Liver (tissue), 9 donors: ENCODE results near the gene EML4. TPM values are rescaled to one million over a fixed set of nuclear protein-coding genes. Genes with fewer than 3 reads are reported as not detected.

ENCODE experiments used
- DNase-seq: peaks from one replicate; pipeline ENCODE4 v3.0.0-alpha.2; 2017; ENCODE audit warnings: low spot score
- H3K27ac ChIP-seq, 2 donors: one replicate each; pipeline ENCODE4 v1.7.0; 2013; ENCODE audit warnings: inconsistent platforms in 2 of 2, low read length in 2 of 2, control low read depth in 1 of 2, low read depth in 1 of 2, mild to moderate bottlenecking in 1 of 2
- H3K27me3 ChIP-seq, 4 donors: one replicate each; pipeline versions ENCODE4 v1.6.1 to v1.7.0; 2013; ENCODE audit warnings: low read length in 3 of 4, inconsistent platforms in 1 of 4, mild to moderate bottlenecking in 1 of 4, moderate library complexity in 1 of 4; ENCODE audit not compliant: control insufficient read depth in 4 of 4, insufficient read depth in 4 of 4
- H3K36me3 ChIP-seq, 4 donors: one replicate each; pipeline versions ENCODE4 v1.6.1 to v1.7.0; 2013; ENCODE audit warnings: low read length in 3 of 4, mild to moderate bottlenecking in 3 of 4, low read depth in 1 of 4, moderate library complexity in 1 of 4; ENCODE audit not compliant: control insufficient read depth in 4 of 4, insufficient read depth in 3 of 4
- H3K4me1 ChIP-seq, 4 donors: one replicate each; pipeline versions ENCODE4 v1.6.1 to v1.7.0; 2013; ENCODE audit warnings: low read length in 3 of 4, mild to moderate bottlenecking in 3 of 4, moderate library complexity in 1 of 4; ENCODE audit not compliant: control insufficient read depth in 4 of 4, insufficient read depth in 4 of 4
- H3K4me3 ChIP-seq, 3 donors: one replicate each; pipeline versions ENCODE4 v1.6.1 to v1.7.0; 2013; ENCODE audit warnings: low read length in 3 of 3, control low read depth in 1 of 3, low read depth in 1 of 3, mild to moderate bottlenecking in 1 of 3
- H3K9ac ChIP-seq, 2 donors: one replicate each; pipeline ENCODE4 v1.7.0; 2013; ENCODE audit warnings: low read length in 2 of 2, mild to moderate bottlenecking in 2 of 2, moderate library complexity in 2 of 2, control low read depth in 1 of 2, low read depth in 1 of 2
- H3K9me3 ChIP-seq, 4 donors: one replicate each; pipeline versions ENCODE4 v1.6.1 to v1.7.0; 2013; ENCODE audit warnings: low read length in 3 of 4; ENCODE audit not compliant: control insufficient read depth in 4 of 4
- ATF3 ChIP-seq: IDR thresholded peaks from 2 replicates; pipeline ENCODE4 v1.6.1; 2016; ENCODE audit warnings: antibody characterized with exemption
- EGR1 ChIP-seq, 2 donors: IDR thresholded peaks; 2 replicates each; pipeline ENCODE4 v1.6.1; 2016 to 2018; ENCODE audit warnings: antibody characterized with exemption in 2 of 2, low read depth in 2 of 2
- FOXA1 ChIP-seq: IDR thresholded peaks from 2 replicates; pipeline ENCODE4 v1.6.1; 2016; ENCODE audit warnings: antibody characterized with exemption
- GABPA ChIP-seq, 2 donors: IDR thresholded peaks in 1 of 2; conservative IDR thresholded peaks in 1 of 2; 2 replicates each; pipeline ENCODE4 v1.6.1; 2016; ENCODE audit warnings: antibody characterized with exemption in 2 of 2, mild to moderate bottlenecking in 1 of 2, moderate library complexity in 1 of 2
- JUND ChIP-seq, 2 donors: IDR thresholded peaks; 2 replicates each; pipeline ENCODE4 v1.6.1; 2016; ENCODE audit warnings: antibody characterized with exemption in 2 of 2
- NR2F2 ChIP-seq: IDR thresholded peaks from 2 replicates; pipeline ENCODE4 v1.6.1; 2016; ENCODE audit warnings: antibody characterized with exemption
- RAD21 ChIP-seq, 2 donors: IDR thresholded peaks; 2 replicates each; pipeline ENCODE4 v1.6.1; 2016; ENCODE audit warnings: antibody characterized with exemption in 2 of 2, mild to moderate bottlenecking in 2 of 2
- REST ChIP-seq: IDR thresholded peaks from 2 replicates; pipeline ENCODE4 v1.6.1; 2016; ENCODE audit warnings: antibody characterized with exemption, mild to moderate bottlenecking
- RXRA ChIP-seq, 2 donors: IDR thresholded peaks; 2 replicates each; pipeline ENCODE4 v1.6.1; 2017 to 2018; ENCODE audit warnings: antibody characterized with exemption in 2 of 2, mild to moderate bottlenecking in 1 of 2
- SP1 ChIP-seq: IDR thresholded peaks from 2 replicates; pipeline ENCODE4 v1.6.1; 2018; ENCODE audit warnings: antibody characterized with exemption, mild to moderate bottlenecking
- TAF1 ChIP-seq: conservative IDR thresholded peaks from 2 replicates; pipeline ENCODE4 v1.6.1; 2016; ENCODE audit warnings: antibody characterized with exemption, mild to moderate bottlenecking
- YY1 ChIP-seq: IDR thresholded peaks from 2 replicates; pipeline ENCODE4 v1.6.1; 2016; ENCODE audit warnings: antibody characterized with exemption, mild to moderate bottlenecking
- ZBTB33 ChIP-seq: IDR thresholded peaks from 2 replicates; pipeline ENCODE4 v1.6.1; 2016; ENCODE audit warnings: antibody characterized with exemption
- WGBS: extraction: QIAGEN DNeasy Blood & Tissue Kit; methylation state at CpG from one replicate; pipeline ENCODE4 v1.1.7; 2013; 5-methylcytosine and 5-hydroxymethylcytosine counted together
- polyA plus RNA-seq, 2 donors: library from polyadenylated mRNA; stranded (reverse) in 1 of 2; unstranded in 1 of 2; fragments of 200-250 nt in 1 of 2; fragments of >200 nt in 1 of 2; fragmentation: Nextera tagmentation in 1 of 2; extraction: Ambion mirVana in 1 of 2; gene quantifications; one replicate each; pipeline versions ENCODE4 v1.2.1 to v1.2.3, GENCODE V29; 2013 to 2015
- total RNA-seq, 2 donors: library from RNA; depleted of rRNA; stranded (reverse); fragments of >200 nt; gene quantifications; one replicate each; pipeline ENCODE4 v1.2.3, GENCODE V29; 2014
- donor health status: healthy.
- donor health status: healthy.
- donor health status: healthy.
- donor health status: healthy.
- donor health status: healthy.

The EML4 gene
- total and polyA plus RNA-seq, 4 donors, result 12.8 to 49.6 (median 34.8) TPM

- no peak for TF ChIP-seq RXRA (IDR thresholded peaks at IDR 0.05)
- no peak for TF ChIP-seq JUND (IDR thresholded peaks at IDR 0.05)
- no peak for TF ChIP-seq YY1
- TF ChIP-seq GABPA (IDR thresholded peaks at IDR 0.05 in 1 of 2, conservative IDR thresholded peaks at IDR 0.05 in 1 of 2), result no peak
- no peak for TF ChIP-seq NR2F2
- no peak for TF ChIP-seq TAF1
- TF ChIP-seq SP1, result no peak
- no peak for TF ChIP-seq REST
- TF ChIP-seq RAD21 (IDR thresholded peaks at IDR 0.05), result no peak
- no peak for TF ChIP-seq FOXA1
- TF ChIP-seq EGR1 (IDR thresholded peaks at IDR 0.05; ENCODE audit: low read depth in 2 of 2), result no peak
- Histone ChIP-seq H3K4me3 (no peak overlapping the region), H3K4me1 (peaks cover 0 to 4% (median 0%) of the 10 kb centered on the region in 4 donors), H3K27ac (no peak overlapping the region), H3K27me3 (no peaks in the 10 kb centered on the region), H3K9ac (no peak overlapping the region), H3K36me3 (no peaks in the 10 kb centered on the region), H3K9me3 (no peaks in the 10 kb centered on the region)
- DNase-seq, result no peak
- 81% methylated on average over 5 of the region's 5 CpGs for WGBS
These were observed 42.1 kb downstream of the EML4 start for GRCh38 chr2:42211291-42211690.

- TF ChIP-seq ATF3 (no peak), SP1 (no peak), EGR1 (IDR thresholded peaks at IDR 0.05; ENCODE audit: low read depth in 2 of 2) (no peak), REST (no peak), ZBTB33 (no peak), RXRA (IDR thresholded peaks at IDR 0.05) (no peak), JUND (IDR thresholded peaks at IDR 0.05) (no peak), GABPA (IDR thresholded peaks at IDR 0.05 in 1 of 2, conservative IDR thresholded peaks at IDR 0.05 in 1 of 2) (no peak)
- 98% methylated on average over 4 of the region's 4 CpGs for WGBS
- H3K4me3 ChIP-seq, result no peak overlapping the region
- H3K4me1 ChIP-seq, result peaks cover 0 to 4% (median 2%) of the 10 kb centered on the region in 4 donors
- no peak overlapping the region for H3K27ac ChIP-seq
- no peaks in the 10 kb centered on the region for H3K36me3 ChIP-seq
- H3K9me3 ChIP-seq, result no peaks in the 10 kb centered on the region
- DNase-seq, result no peak
- H3K9ac ChIP-seq, result no peak overlapping the region
- no peaks in the 10 kb centered on the region for H3K27me3 ChIP-seq
These were observed 45.5 kb downstream of the EML4 start for GRCh38 chr2:42214669-42215068.
